Natural killer cell (primary cell): ENCODE data around the gene KCNJ5. TPM values are rescaled to one million over a fixed set of nuclear protein-coding genes. Genes with fewer than 3 reads are reported as not detected.

ENCODE experiments used
- ATAC-seq, 3 donors: fragments of 150-1000 bp in 2 of 3; fragments of 200-7000 bp in 1 of 3; cut with Tn5 transposase; 1 replicate in 1 of 3; 2 replicates in 2 of 3; pipeline ENCODE4 v1.10.0; 2021; ENCODE audit warnings: mild to moderate bottlenecking in 2 of 3, moderate library complexity in 2 of 3
- DNase-seq, 2 donors: peaks; one replicate each; pipeline versions ENCODE4 v3.0.0 to v3.0.0-alpha.2; 2013 to 2021; ENCODE audit warnings: mixed read lengths in 1 of 2
- H3K27ac ChIP-seq: one replicate; pipeline ENCODE4 v1.5.1; 2013; ENCODE audit warnings: mild to moderate bottlenecking, low read length
- H3K27me3 ChIP-seq: one replicate; pipeline ENCODE4 v1.6.1; 2013; ENCODE audit warnings: low read length; ENCODE audit not compliant: control insufficient read depth, insufficient read depth
- H3K36me3 ChIP-seq: one replicate; pipeline ENCODE4 v1.6.1; 2013; ENCODE audit warnings: low read length; ENCODE audit not compliant: control insufficient read depth, insufficient read depth
- H3K4me1 ChIP-seq: one replicate; pipeline ENCODE4 v1.6.1; 2013; ENCODE audit warnings: low read length; ENCODE audit not compliant: control insufficient read depth, insufficient read depth
- H3K4me3 ChIP-seq: one replicate; pipeline ENCODE4 v1.5.1; 2013; ENCODE audit warnings: low read length
- H3K9me3 ChIP-seq: one replicate; pipeline ENCODE4 v1.6.1; 2013; ENCODE audit warnings: low read length; ENCODE audit not compliant: control insufficient read depth, insufficient read depth
- H3K27ac Mint-ChIP-seq, 2 donors: one replicate each; pipeline ENCODE4 v1.8.0; 2022; ENCODE audit warnings: mild to moderate bottlenecking in 2 of 2, mixed read lengths in 2 of 2, moderate library complexity in 1 of 2
- H3K27me3 Mint-ChIP-seq, 2 donors: one replicate each; pipeline ENCODE4 v1.8.0; 2022; ENCODE audit warnings: low read depth in 2 of 2, mixed read lengths in 2 of 2
- H3K36me3 Mint-ChIP-seq: one replicate; pipeline ENCODE4 v1.8.0; 2022; ENCODE audit warnings: mixed read lengths
- H3K4me1 Mint-ChIP-seq, 2 donors: one replicate each; pipeline ENCODE4 v1.8.0; 2022; ENCODE audit warnings: mixed read lengths in 2 of 2
- H3K4me3 Mint-ChIP-seq: one replicate; pipeline ENCODE4 v1.8.0; 2022; ENCODE audit warnings: mild to moderate bottlenecking, moderate library complexity, mixed read lengths
- H3K9me3 Mint-ChIP-seq, 2 donors: one replicate each; pipeline ENCODE4 v1.8.0; 2022; ENCODE audit warnings: mixed read lengths in 2 of 2
- CTCF ChIP-seq: fragments of 200-600 bp; IDR thresholded peaks from one replicate; pipeline ENCODE4 v1.8.0; 2022; ENCODE audit warnings: antibody characterized with exemption
- WGBS: methylation state at CpG from one replicate; pipeline ENCODE4 v1.1.7; 2013; ENCODE audit warnings: missing lambda C conversion rate; ENCODE audit not compliant: insufficient coverage; 5-methylcytosine and 5-hydroxymethylcytosine counted together
- intact Hi-C: fragments of 100-400 bp; cut with micrococcal nuclease; formaldehyde crosslinking; loops from one replicate; pipeline ENCODE4 v1.14.2; 2022
- total RNA-seq, 4 donors: library from RNA; stranded (reverse); fragments of 120-200 nt in 1 of 4; gene quantifications; one replicate each; pipeline versions ENCODE4 v1.2.3 to v1.2.4, GENCODE V29; 2013 to 2022

Gene KCNJ5
- total RNA-seq, 3 donors from 2014 or later (not counting 1 experiment from before 2014, with no cell fraction given) = 0.09 to 0.18 (median 0.15) TPM

- TF ChIP-seq CTCF = no peak
- DNase-seq (no peak), ATAC-seq (no peak)
- no peak overlapping the region for H3K27ac ChIP-seq
- Mint-ChIP-seq H3K4me3 (no peak overlapping the region), H3K9me3 (no peaks in the 10 kb centered on the region), H3K27ac (no peak overlapping the region), H3K4me1 (no peaks in the 10 kb centered on the region), H3K27me3 (peaks cover 29 to 59% of the 10 kb centered on the region in 2 donors), H3K36me3 (no peaks in the 10 kb centered on the region)
- H3K9me3 ChIP-seq = no peaks in the 10 kb centered on the region
- WGBS = 93% methylated on average over 12 of the region's 13 CpGs
- H3K4me3 ChIP-seq = no peak overlapping the region
- no peaks in the 10 kb centered on the region for H3K36me3 ChIP-seq
- peaks cover 5% of the 10 kb centered on the region for H3K27me3 ChIP-seq
- intact Hi-C loops = no loop called here
- H3K4me1 ChIP-seq = no peaks in the 10 kb centered on the region
These were observed 58.8 kb downstream of the KCNJ5 start for GRCh38 chr11:128949791-128950454.

- Mint-ChIP-seq H3K4me1 (peaks cover 0 to 6% of the 10 kb centered on the region in 2 donors), H3K4me3 (no peak overlapping the region), H3K27ac (no peak overlapping the region), H3K36me3 (no peaks in the 10 kb centered on the region), H3K27me3 (peaks cover 34 to 63% of the 10 kb centered on the region in 2 donors), H3K9me3 (no peaks in the 10 kb centered on the region)
- H3K27me3 ChIP-seq = peaks cover 5% of the 10 kb centered on the region
- intact Hi-C loops = no loop called here
- peak in 1 of 3 donors; percentile 40 for ATAC-seq
- TF ChIP-seq CTCF = no peak
- no peaks in the 10 kb centered on the region for H3K4me1 ChIP-seq
- H3K4me3 ChIP-seq = no peak overlapping the region
- no peak for DNase-seq
- 92% methylated on average over 16 of the region's 16 CpGs for WGBS
- H3K36me3 ChIP-seq = no peaks in the 10 kb centered on the region
- H3K9me3 ChIP-seq = no peaks in the 10 kb centered on the region
- H3K27ac ChIP-seq = no peak overlapping the region
These were observed 62.0 kb downstream of the KCNJ5 start for GRCh38 chr11:128953151-128953550.

GRCh38 chr11:128955636-128956035 lies 64.5 kb downstream of the KCNJ5 start:
- Mint-ChIP-seq H3K9me3 (no peaks in the 10 kb centered on the region), H3K36me3 (no peaks in the 10 kb centered on the region), H3K4me1 (peaks cover 0 to 6% of the 10 kb centered on the region in 2 donors), H3K4me3 (no peak overlapping the region), H3K27me3 (peaks cover 27 to 48% of the 10 kb centered on the region in 2 donors), H3K27ac (no peak overlapping the region)
- Histone ChIP-seq H3K4me3 (no peak overlapping the region), H3K27me3 (no peaks in the 10 kb centered on the region), H3K4me1 (no peaks in the 10 kb centered on the region), H3K27ac (no peak overlapping the region), H3K9me3 (no peaks in the 10 kb centered on the region), H3K36me3 (no peaks in the 10 kb centered on the region)
- no peak for TF ChIP-seq CTCF
- no peak for ATAC-seq
- DNase-seq = no peak
- intact Hi-C loops = loop anchor here (1.0 to 5.0 kb wide), 4 partner anchors 71 to 1113 kb away; no protein-coding TSS in a partner anchor
- 88% methylated on average over 2 of the region's 3 CpGs for WGBS
